ENCODE results near the gene MAP2K6. TPM values are rescaled to one million over a fixed set of nuclear protein-coding genes. Genes with fewer than 3 reads are reported as not detected.

MAP2K6 gene
- total and polyA plus RNA-seq, 2 experiments from 2014 or later, result 0.11 to 0.43 TPM

GRCh38 chr17:69388822-69389442 is 25.6 kb upstream of the MAP2K6 start:
- no peaks in the 10 kb centered on the region for H3K79me2 ChIP-seq (ENCODE audit: insufficient read depth)
- no peak for TF ChIP-seq EZH2 (IDR thresholded peaks at IDR 0.05; ENCODE audit: insufficient read depth, poor library complexity, severe bottlenecking)
- DNase-seq, result no peak
- no peaks in the 10 kb centered on the region for H4K20me1 ChIP-seq (ENCODE audit: insufficient read depth)
- H3K36me3 ChIP-seq (ENCODE audit: low read depth), result no peaks in the 10 kb centered on the region
- H3K4me1 ChIP-seq (ENCODE audit: insufficient read depth), result no peaks in the 10 kb centered on the region
- in situ Hi-C loops (cut with MboI), result no loop called here
- H3K27ac ChIP-seq, result no peak overlapping the region
- H3K9me2 ChIP-seq (ENCODE audit: insufficient read depth), result no peaks in the 10 kb centered on the region
- H3K4me3 ChIP-seq, result no peak overlapping the region
- no peak overlapping the region for H2AFZ ChIP-seq
- no peak overlapping the region for H3K9ac ChIP-seq
- no peaks in the 10 kb centered on the region for H3F3A ChIP-seq (ENCODE audit: insufficient read depth)
- H3K4me2 ChIP-seq (ENCODE audit: unreplicated experiment), result no peak overlapping the region
- H3K9me3 ChIP-seq (ENCODE audit: low read depth), result no peaks in the 10 kb centered on the region
- 55 to 65% methylated on average over 7 of the region's 7 CpGs for WGBS, 2 experiments (ENCODE audit: low coverage in 1 of 2, low lambda C conversion rate in 2 of 2, missing lambda C conversion rate in 2 of 2)
- 0 out of 2 replicates have a peak, but pooled peaks cover 5% of the 10 kb centered on the region for H3K27me3 ChIP-seq (replicated peaks; ENCODE audit: insufficient read depth)

GRCh38 chr17:69390795-69391501 is 23.5 kb upstream of the MAP2K6 start:
- Histone ChIP-seq H3K9me3 (ENCODE audit: low read depth) (no peaks in the 10 kb centered on the region), H2AFZ (no peak overlapping the region), H3K4me1 (ENCODE audit: insufficient read depth) (no peaks in the 10 kb centered on the region), H3K27me3 (replicated peaks; ENCODE audit: insufficient read depth) (0 out of 2 replicates have a peak, but pooled peaks cover 5% of the 10 kb centered on the region), H4K20me1 (ENCODE audit: insufficient read depth) (no peaks in the 10 kb centered on the region), H3K36me3 (ENCODE audit: low read depth) (no peaks in the 10 kb centered on the region), H3K9ac (no peak overlapping the region), H3K4me2 (ENCODE audit: unreplicated experiment) (no peak overlapping the region), H3K79me2 (ENCODE audit: insufficient read depth) (no peaks in the 10 kb centered on the region), H3K27ac (no peak overlapping the region), H3K4me3 (no peak overlapping the region), H3F3A (ENCODE audit: insufficient read depth) (no peaks in the 10 kb centered on the region), H3K9me2 (ENCODE audit: insufficient read depth) (no peaks in the 10 kb centered on the region)
- WGBS, 2 experiments (ENCODE audit: low coverage in 1 of 2, low lambda C conversion rate in 2 of 2, missing lambda C conversion rate in 2 of 2), result 31 to 35% methylated on average over 15 of the region's 15 CpGs
- TF ChIP-seq EZH2phosphoT487 (IDR thresholded peaks at IDR 0.05; ENCODE audit: insufficient read depth, low read depth) (no peak), EZH2 (IDR thresholded peaks at IDR 0.05; ENCODE audit: insufficient read depth, poor library complexity, severe bottlenecking) (no peak)
- in situ Hi-C loops (cut with MboI), result no loop called here
- no peak for DNase-seq

GRCh38 chr17:69401251-69401650 is 13.2 kb upstream of the MAP2K6 start:
- WGBS, 2 experiments (ENCODE audit: low coverage in 1 of 2, low lambda C conversion rate in 2 of 2, missing lambda C conversion rate in 2 of 2), result 45 to 46% methylated on average over 3 of the region's 3 CpGs
- in situ Hi-C loops (cut with MboI), result no loop called here
- H3K79me2 ChIP-seq (ENCODE audit: insufficient read depth), result no peaks in the 10 kb centered on the region

GRCh38 chr17:69402052-69402451 is 12.4 kb upstream of the MAP2K6 start:
- Histone ChIP-seq H3K27ac (no peak overlapping the region), H3K9me2 (ENCODE audit: insufficient read depth) (no peaks in the 10 kb centered on the region), H3K4me1 (ENCODE audit: insufficient read depth) (no peaks in the 10 kb centered on the region), H3K4me2 (ENCODE audit: unreplicated experiment) (no peak overlapping the region), H3F3A (ENCODE audit: insufficient read depth) (no peaks in the 10 kb centered on the region), H4K20me1 (ENCODE audit: insufficient read depth) (no peaks in the 10 kb centered on the region), H3K27me3 (replicated peaks; ENCODE audit: insufficient read depth) (no peaks in the 10 kb centered on the region), H3K36me3 (ENCODE audit: low read depth) (no peaks in the 10 kb centered on the region), H3K9ac (no peak overlapping the region), H2AFZ (no peak overlapping the region), H3K79me2 (ENCODE audit: insufficient read depth) (no peaks in the 10 kb centered on the region), H3K9me3 (ENCODE audit: low read depth) (no peaks in the 10 kb centered on the region), H3K4me3 (no peak overlapping the region)
- no peak for DNase-seq
- no peak for TF ChIP-seq EZH2 (IDR thresholded peaks at IDR 0.05; ENCODE audit: insufficient read depth, poor library complexity, severe bottlenecking)
- TF ChIP-seq EZH2phosphoT487 (IDR thresholded peaks at IDR 0.05; ENCODE audit: insufficient read depth, low read depth), result no peak
- 74 to 86% methylated on average over 7 of the region's 7 CpGs for WGBS, 2 experiments (ENCODE audit: low coverage in 1 of 2, low lambda C conversion rate in 2 of 2, missing lambda C conversion rate in 2 of 2)
- in situ Hi-C loops (cut with MboI), result no loop called here

More at GRCh38 chr17:69401251-69401650, 13.2 kb upstream of the MAP2K6 start:
- DNase-seq, result no peak
- Histone ChIP-seq H3K9me2 (ENCODE audit: insufficient read depth) (no peaks in the 10 kb centered on the region), H3K36me3 (ENCODE audit: low read depth) (no peaks in the 10 kb centered on the region), H2AFZ (no peak overlapping the region), H3F3A (ENCODE audit: insufficient read depth) (no peaks in the 10 kb centered on the region), H3K4me3 (no peak overlapping the region), H3K4me1 (ENCODE audit: insufficient read depth) (no peaks in the 10 kb centered on the region), H3K27me3 (replicated peaks; ENCODE audit: insufficient read depth) (no peaks in the 10 kb centered on the region), H3K9ac (no peak overlapping the region), H3K9me3 (ENCODE audit: low read depth) (no peaks in the 10 kb centered on the region), H4K20me1 (ENCODE audit: insufficient read depth) (no peaks in the 10 kb centered on the region), H3K27ac (no peak overlapping the region), H3K4me2 (ENCODE audit: unreplicated experiment) (no peak overlapping the region)
- TF ChIP-seq EZH2 (IDR thresholded peaks at IDR 0.05; ENCODE audit: insufficient read depth, poor library complexity, severe bottlenecking) (no peak), EZH2phosphoT487 (IDR thresholded peaks at IDR 0.05; ENCODE audit: insufficient read depth, low read depth) (no peak)
